Effector memory CD4-positive, alpha-beta T cell (primary cell): Measurements from ENCODE around the gene NAA16.
"Not testable (repeated sequence)": the region's sequence is repeated elsewhere in the genome, so short reads cannot be mapped to it uniquely, and the experiment has no call there.

ENCODE experiments used
- DNase-seq, 3 donors: peaks; one replicate each; pipeline ENCODE4 v3.0.0-alpha.2; 2020
- H3K27ac ChIP-seq: 2 replicates; pipeline ENCODE4 v1.7.0; 2013; ENCODE audit warnings: mild to moderate bottlenecking, low read length, moderate library complexity; ENCODE audit not compliant: insufficient read depth, poor library complexity, severe bottlenecking
- H3K27me3 ChIP-seq: replicated peaks from 2 replicates; pipeline ENCODE4 v1.7.0; 2013; ENCODE audit warnings: mild to moderate bottlenecking, low read length; ENCODE audit not compliant: insufficient read depth, control insufficient read depth, poor library complexity, severe bottlenecking
- H3K36me3 ChIP-seq: 2 replicates; pipeline ENCODE4 v1.7.0; 2013; ENCODE audit warnings: mild to moderate bottlenecking, low read length, moderate library complexity; ENCODE audit not compliant: control insufficient read depth, insufficient read depth
- H3K4me1 ChIP-seq: 2 replicates; pipeline ENCODE4 v1.7.0; 2013; ENCODE audit warnings: low read length, mild to moderate bottlenecking; ENCODE audit not compliant: control insufficient read depth, insufficient read depth, poor library complexity, severe bottlenecking
- H3K4me3 ChIP-seq: 2 replicates; pipeline ENCODE4 v1.7.0; 2013; ENCODE audit warnings: low read length, low read depth, mild to moderate bottlenecking; ENCODE audit not compliant: insufficient read depth, poor library complexity, severe bottlenecking
- H3K9me3 ChIP-seq: 2 replicates; pipeline ENCODE4 v1.7.0; 2013; ENCODE audit warnings: mild to moderate bottlenecking, low read length, moderate library complexity; ENCODE audit not compliant: control insufficient read depth
- total RNA-seq, 3 donors: gene quantifications; one replicate each; lab custom pipeline; 2026; lab: John Stamatoyannopoulos, UW

Gene NAA16
- total RNA-seq: 44.6 to 61.9 (median 61.0) reads per million in 3 donors

DNA sequence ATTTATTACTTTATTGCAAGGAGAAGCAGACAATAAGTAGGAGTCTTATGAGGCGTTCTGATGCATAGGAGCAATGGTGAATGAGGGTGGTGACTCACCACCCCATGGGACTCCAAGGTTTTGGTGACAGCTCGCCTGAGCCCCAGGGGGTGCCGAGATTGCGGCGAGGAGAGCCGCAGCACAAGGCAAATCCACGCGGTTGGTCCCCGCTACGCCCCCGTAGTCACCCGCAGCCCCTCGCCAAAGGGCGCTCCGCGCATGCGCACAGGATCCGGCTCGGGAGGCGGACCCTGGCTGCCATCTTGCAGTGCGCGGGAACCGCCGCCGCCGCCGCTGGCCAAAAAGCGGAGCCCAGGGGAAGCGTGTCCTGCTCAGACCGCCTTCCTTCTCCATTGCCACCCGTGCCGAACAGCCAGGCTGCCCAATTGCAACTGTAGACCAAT, at the start of gene NAA16:
Gene NAA16, plus strand, starts transcription at position 305 of the 443 bp plus-strand sequence. CDS start 262 bp downstream, outside the sequence.
- Histone ChIP-seq H3K27me3 (no peaks in the 10 kb centered on the region), H3K36me3 (peaks cover 3% of the 10 kb centered on the region), H3K27ac (peak within 1 kb of the TSS; percentile 88), H3K4me1 (peaks cover 23% of the 10 kb centered on the region), H3K9me3 (no peaks in the 10 kb centered on the region), H3K4me3 (peak within 1 kb of the TSS; percentile 99)
- peak; percentile 91 to 93 (median 92) for DNase-seq

DNA sequence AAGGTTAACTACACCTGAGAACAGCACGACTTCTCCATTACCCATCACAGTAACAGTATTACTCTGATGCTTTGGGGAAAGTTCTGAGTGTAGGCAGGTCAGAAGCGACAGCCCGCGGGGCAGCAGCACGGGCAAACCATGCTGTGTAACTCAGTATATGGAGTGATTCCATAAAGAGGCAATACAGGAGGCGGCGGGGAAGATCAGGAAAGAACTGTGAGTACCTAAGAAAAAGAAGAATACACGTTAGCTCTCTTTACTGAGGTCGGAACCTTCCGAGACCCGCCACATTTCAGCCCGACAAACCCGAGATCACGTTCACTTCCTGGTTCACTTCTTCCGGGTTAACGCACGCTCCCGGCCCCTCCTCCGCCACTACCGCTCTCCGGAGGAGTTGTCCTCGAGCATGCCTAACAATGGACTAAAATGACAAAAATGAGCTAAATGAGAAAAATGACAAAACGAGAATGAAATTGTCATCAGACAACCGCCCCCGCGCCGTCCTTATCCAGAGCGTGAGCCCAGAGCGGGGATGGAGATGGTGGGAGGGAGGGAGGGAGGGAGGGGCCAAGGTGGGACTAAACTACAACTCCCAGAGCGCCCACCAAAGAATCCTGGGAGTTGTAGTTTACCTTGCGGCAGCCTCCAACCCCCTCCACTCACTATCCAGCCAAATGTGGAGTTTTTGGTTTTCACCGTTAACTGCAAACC, 47.7 kb upstream of the NAA16 start, which contains the start of gene MTRF1:
Gene MTRF1, minus strand, starts transcription at position 316 of the 711 bp plus-strand sequence. CDS start 2,669 bp downstream, outside the sequence.
- Histone ChIP-seq H3K27me3 (no peaks in the 10 kb centered on the region), H3K4me3 (peak within 1 kb of the TSS; percentile 82), H3K4me1 (no peaks in the 10 kb centered on the region)

DNA sequence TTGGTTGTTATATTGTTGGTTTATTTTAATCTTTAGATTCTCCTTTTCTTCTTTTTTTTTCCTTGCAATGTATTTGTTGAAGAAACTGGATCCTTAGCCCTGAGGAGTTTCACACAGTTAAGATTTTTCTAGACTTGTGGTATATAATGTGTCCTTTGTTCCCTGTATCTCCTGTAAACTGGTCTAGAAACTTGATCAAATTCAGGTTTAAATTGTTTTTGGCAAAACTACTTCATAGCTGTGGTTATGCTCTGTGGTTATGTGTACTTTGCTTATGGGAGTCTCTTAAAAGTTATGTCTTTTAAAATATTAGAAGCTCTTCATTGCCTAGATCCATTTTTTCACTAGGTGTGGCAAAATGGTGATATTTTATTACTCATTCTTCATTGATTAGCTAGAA, 44.0 kb upstream of the NAA16 start:
- Histone ChIP-seq H3K9me3 (no peaks in the 10 kb centered on the region), H3K36me3 (no peaks in the 10 kb centered on the region), H3K4me1 (no peaks in the 10 kb centered on the region), H3K27ac (no peak overlapping the region), H3K27me3 (no peaks in the 10 kb centered on the region), H3K4me3 (no peak overlapping the region)
- no peak for DNase-seq

More for the DNA sequence above, 47.7 kb upstream of the NAA16 start, which contains the start of gene MTRF1:
- DNase-seq: peak; percentile 34 to 69 (median 68)
- H3K36me3 ChIP-seq: no peaks in the 10 kb centered on the region
- H3K9me3 ChIP-seq: no peaks in the 10 kb centered on the region
- peak within 1 kb of the TSS; percentile 83 for H3K27ac ChIP-seq

DNA sequence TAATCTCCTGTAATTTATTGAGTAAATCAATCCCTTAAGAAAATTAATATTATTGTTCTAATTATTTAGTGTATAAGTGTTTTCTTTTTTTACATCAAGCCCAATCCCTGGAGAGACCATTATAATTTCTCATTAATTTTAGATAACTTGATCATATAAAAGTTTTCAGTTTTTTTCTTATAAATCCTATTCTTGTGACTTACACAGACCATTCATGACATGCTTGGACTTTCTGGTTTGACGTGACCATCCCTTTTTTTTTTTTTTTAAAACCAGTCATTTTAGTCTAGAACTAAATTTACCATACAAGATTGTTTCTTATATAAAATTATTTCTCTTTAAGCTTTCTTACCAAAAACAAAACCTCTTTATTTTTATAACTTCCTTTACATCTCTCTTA, 42.3 kb upstream of the NAA16 start:
- H3K9me3 ChIP-seq: no peaks in the 10 kb centered on the region
- H3K4me1 ChIP-seq: no peaks in the 10 kb centered on the region
- H3K36me3 ChIP-seq: no peaks in the 10 kb centered on the region
- no peaks in the 10 kb centered on the region for H3K27me3 ChIP-seq
- no peak overlapping the region for H3K27ac ChIP-seq
- DNase-seq: no peak
- H3K4me3 ChIP-seq: no peak overlapping the region

DNA sequence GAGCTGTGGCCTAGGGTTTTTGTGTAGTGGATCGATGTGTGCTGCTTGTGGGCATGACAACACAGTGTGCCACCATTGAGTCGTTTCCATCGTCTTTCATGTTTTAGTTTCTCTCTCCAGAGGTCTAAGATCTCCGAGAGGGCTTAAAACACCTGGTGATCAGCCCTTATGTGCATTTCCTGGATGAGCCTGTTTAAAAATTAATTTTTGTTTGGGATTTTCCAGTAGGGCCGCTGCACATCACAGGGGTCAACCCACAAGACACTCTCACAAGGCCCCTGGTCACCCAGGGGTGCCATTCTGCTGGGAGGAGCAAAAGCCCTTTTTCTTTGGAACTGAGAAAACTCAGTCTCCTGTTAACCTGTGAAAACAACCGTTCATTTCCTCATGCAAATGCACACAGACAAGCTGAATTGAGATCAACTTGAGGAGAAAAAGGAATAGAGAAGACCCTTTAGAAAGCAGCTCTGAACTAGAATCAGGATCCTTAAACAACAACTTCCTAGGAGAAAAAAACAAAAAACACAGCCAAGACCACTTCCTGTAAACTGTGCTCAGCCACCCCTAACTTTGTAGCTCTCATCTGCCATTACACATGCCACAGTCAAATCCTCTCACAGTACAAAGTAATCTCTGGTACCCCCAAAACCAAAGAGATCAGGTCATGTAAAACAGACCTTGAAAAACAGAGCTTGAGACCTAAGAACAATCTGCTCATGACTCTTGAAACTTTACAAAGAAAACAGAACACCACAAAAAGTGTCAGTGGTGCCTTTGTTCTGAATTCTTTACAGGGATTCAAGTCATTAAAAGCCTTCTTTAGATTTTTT, 39.4 kb upstream of the NAA16 start:
- no peak for DNase-seq
- no peaks in the 10 kb centered on the region for H3K27me3 ChIP-seq
- no peaks in the 10 kb centered on the region for H3K9me3 ChIP-seq
- H3K36me3 ChIP-seq: no peaks in the 10 kb centered on the region
- no peak overlapping the region for H3K27ac ChIP-seq
- no peaks in the 10 kb centered on the region for H3K4me1 ChIP-seq
- H3K4me3 ChIP-seq: no peak overlapping the region

DNA sequence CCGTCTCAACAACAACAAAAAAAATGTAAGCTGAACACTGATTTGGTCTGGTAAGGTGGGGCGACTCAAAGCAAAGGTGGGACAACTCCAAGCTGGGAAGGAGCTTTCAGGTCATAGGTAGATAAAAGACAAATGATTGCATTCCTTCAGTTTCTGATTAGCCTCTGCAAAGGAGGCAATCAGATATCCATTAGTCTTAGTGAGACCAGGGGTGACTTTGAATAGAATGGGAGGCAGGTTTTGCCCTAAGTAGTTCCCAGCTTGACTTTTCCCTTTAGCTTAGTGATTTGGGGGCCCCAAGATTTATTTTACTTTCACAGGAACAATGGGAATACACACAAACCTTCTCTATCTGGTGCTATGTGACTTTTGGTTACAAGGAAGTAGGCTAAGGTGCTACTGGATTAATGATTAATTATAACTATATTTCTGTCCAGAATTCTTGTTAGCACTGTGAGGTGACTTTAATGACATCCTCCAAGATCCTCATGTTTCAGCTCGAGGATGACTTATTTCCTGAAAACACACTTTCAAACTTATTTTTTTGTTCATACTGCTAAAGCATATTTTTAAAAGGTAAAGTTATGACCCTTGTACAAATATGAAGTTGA, 37.1 kb upstream of the NAA16 start:
- Histone ChIP-seq H3K4me3 (no peak overlapping the region), H3K9me3 (no peaks in the 10 kb centered on the region), H3K36me3 (no peaks in the 10 kb centered on the region), H3K27ac (no peak overlapping the region), H3K4me1 (no peaks in the 10 kb centered on the region), H3K27me3 (no peaks in the 10 kb centered on the region)
- no peak for DNase-seq

DNA sequence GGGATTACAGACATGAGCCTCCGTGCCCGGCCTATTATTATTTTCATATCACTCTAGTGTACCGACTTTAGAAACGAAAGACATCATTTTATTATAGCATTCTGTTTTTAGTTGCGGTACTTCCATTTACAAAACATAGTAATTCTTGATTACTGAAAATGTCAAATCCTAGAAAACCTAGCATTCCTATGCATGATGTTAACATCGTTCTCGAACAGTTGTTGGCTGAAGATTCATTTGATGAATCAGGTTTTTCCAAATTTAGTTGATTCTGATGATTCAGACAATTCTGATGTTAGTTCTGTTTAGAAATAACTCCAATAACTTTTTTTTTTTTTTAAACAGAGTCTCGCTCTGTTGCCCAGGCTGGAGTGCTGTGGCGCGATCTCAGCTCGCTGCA, 36.2 kb upstream of the NAA16 start:
- Histone ChIP-seq H3K4me1 (no peaks in the 10 kb centered on the region), H3K27ac (no peak overlapping the region), H3K27me3 (no peaks in the 10 kb centered on the region), H3K9me3 (no peaks in the 10 kb centered on the region), H3K36me3 (no peaks in the 10 kb centered on the region), H3K4me3 (no peak overlapping the region)
- no peak for DNase-seq

DNA sequence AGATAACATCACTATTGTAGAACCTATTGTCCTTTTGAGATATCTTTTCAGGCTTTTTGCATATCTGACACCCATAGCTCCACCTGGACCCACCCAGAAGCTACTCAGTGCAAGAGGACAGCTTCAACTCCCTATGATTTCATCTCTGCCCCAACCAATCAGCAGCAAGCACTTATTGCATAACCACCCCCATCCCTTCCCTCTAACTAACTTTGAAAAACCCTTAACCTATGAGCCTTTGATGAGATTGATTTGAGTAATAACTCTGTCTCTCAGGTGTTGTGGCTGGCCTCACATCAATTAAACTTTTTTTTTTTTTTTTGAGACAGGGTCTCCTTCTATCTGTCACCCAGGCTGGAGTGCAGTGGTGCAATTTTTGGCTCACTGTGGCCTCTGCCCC, 34.2 kb upstream of the NAA16 start:
- H3K27me3 ChIP-seq: no peaks in the 10 kb centered on the region
- H3K36me3 ChIP-seq: no peaks in the 10 kb centered on the region
- no peaks in the 10 kb centered on the region for H3K4me1 ChIP-seq
- no peaks in the 10 kb centered on the region for H3K9me3 ChIP-seq
- H3K4me3 ChIP-seq: no peak overlapping the region
- H3K27ac ChIP-seq: no peak overlapping the region
- DNase-seq: no peak

DNA sequence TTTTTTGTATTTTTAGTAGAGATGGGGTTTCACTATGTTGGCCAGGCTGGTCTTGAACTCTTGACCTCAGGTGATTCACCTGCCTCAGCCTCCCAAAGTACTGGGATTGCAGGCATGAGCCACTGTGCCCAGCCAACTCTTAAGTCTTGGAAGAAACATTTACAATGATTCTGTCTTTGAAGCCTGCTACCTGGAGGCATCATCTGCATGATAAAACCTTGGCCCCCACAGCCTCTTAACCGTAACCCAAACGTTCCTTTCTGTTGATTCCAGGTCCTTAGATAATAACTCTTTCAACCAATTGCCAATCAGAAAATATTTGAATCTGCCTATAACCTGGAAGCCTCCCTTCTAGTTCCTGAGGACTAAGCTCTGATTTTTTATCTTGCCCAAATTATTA, 31.9 kb upstream of the NAA16 start:
- H3K4me1 ChIP-seq, H3K27ac ChIP-seq, H3K36me3 ChIP-seq, H3K27me3 ChIP-seq, DNase-seq, H3K9me3 ChIP-seq, H3K4me3 ChIP-seq: not testable (repeated sequence)
